HepG2 (cell line): ENCODE data around the gene EMC8. TPM values are rescaled to one million over a fixed set of nuclear protein-coding genes. Genes with fewer than 3 reads are reported as not detected.
"Not testable (repeated sequence)": the region's sequence is repeated elsewhere in the genome, so short reads cannot be mapped to it uniquely, and the experiment has no call there.

Source experiments
- ATAC-seq: fragments of 200-7000 bp; cut with Tn5 transposase; 3 replicates; pipeline ENCODE4 v1.9.1; 2020; ENCODE audit warnings: mild to moderate bottlenecking, moderate library complexity
- BruUV-seq: library from RNA; stranded (reverse); fragments of 400-500 nt; replicated peaks from 2 replicates; lab custom pipeline; 2021; lab: Mats Ljungman, UMichigan
- CTCF ChIA-PET: fragments of 300-600 bp; formaldehyde crosslinking; extraction: SDS; loops from one replicate; lab custom pipeline; 2021; ENCODE audit warnings: low total read pairs, inconsistent platforms, low intra/inter-chr PET ratio; lab: Yijun Ruan, JAX
- POLR2A ChIA-PET: fragments of 350-600 bp; sonication (Branson Sonifier 250); formaldehyde crosslinking; loops from one replicate; lab custom pipeline; 2020; ENCODE audit warnings: antibody characterized with exemption, inconsistent platforms; lab: Yijun Ruan, JAX
- DNase-seq: peaks from one replicate; pipeline ENCODE4 v3.0.0-alpha.2; 2015; ENCODE audit warnings: low spot score
- FAIRE-seq: peaks from 3 replicates; lab custom pipeline; 2011; peaks lifted over from hg19 to GRCh38; lab: Jason Lieb, UNC
- H2AFZ ChIP-seq: one replicate; pipeline ENCODE4 v1.6.1; 2011; ENCODE audit warnings: low read length, inconsistent platforms
- H3K27ac ChIP-seq: fragments of 300-600 bp; 3 replicates; pipeline ENCODE4 v1.8.0; 2011; ENCODE audit warnings: mixed run types, mild to moderate bottlenecking, mixed read lengths, low read length, inconsistent platforms; ENCODE audit not compliant: insufficient read depth; ENCODE audit errors: extremely low read length
- H3K27me3 ChIP-seq, 2 experiments: fragments of 200-600 bp in 1 of 2; 2 replicates in 1 of 2; 3 replicates in 1 of 2; pipeline versions ENCODE4 v1.6.0 to v1.8.0; 2011; ENCODE audit warnings: low read length in 2 of 2, mild to moderate bottlenecking in 2 of 2, moderate library complexity in 2 of 2, inconsistent platforms in 1 of 2; ENCODE audit not compliant: insufficient read depth in 2 of 2, control insufficient read depth in 1 of 2
- H3K36me3 ChIP-seq, 2 experiments: fragments of 200-600 bp in 1 of 2; replicated peaks in 1 of 2; 2 replicates in 1 of 2; 3 replicates in 1 of 2; pipeline versions ENCODE4 v1.5.1 to v1.8.0; 2011; ENCODE audit warnings: low read length in 2 of 2, inconsistent platforms in 1 of 2; ENCODE audit not compliant: insufficient read depth in 2 of 2, control insufficient read depth in 1 of 2
- H3K4me1 ChIP-seq: 2 replicates; pipeline ENCODE4 v1.5.1; 2012; ENCODE audit warnings: low read length, inconsistent platforms; ENCODE audit not compliant: insufficient read depth
- H3K4me2 ChIP-seq: 2 replicates; pipeline ENCODE4 v1.6.0; 2011; ENCODE audit warnings: low read depth, low read length, inconsistent platforms
- H3K4me3 ChIP-seq, 3 experiments: fragments of 200-600 bp in 1 of 3; sonication (generic), shearing (Covaris generic) in 1 of 3; replicated peaks in 1 of 3; 2 replicates each; pipeline ENCODE4 v1.5.1; 2011 to 2016; ENCODE audit warnings: low read length in 3 of 3, inconsistent platforms in 2 of 3, low read depth in 2 of 3, mild to moderate bottlenecking in 2 of 3, control low read depth in 1 of 3, mixed read lengths in 1 of 3; ENCODE audit not compliant: insufficient read depth in 1 of 3
- H3K79me2 ChIP-seq: one replicate; pipeline ENCODE4 v1.6.1; 2011; ENCODE audit warnings: low read length, inconsistent platforms; ENCODE audit not compliant: insufficient read depth
- H3K9ac ChIP-seq: 2 replicates; pipeline ENCODE4 v1.6.0; 2011; ENCODE audit warnings: mild to moderate bottlenecking, low read depth, low read length, inconsistent platforms; ENCODE audit not compliant: insufficient read depth
- H3K9me3 ChIP-seq: 2 replicates; pipeline ENCODE4 v1.5.1; 2012; ENCODE audit warnings: mild to moderate bottlenecking, low read length
- H4K20me1 ChIP-seq: 2 replicates; pipeline ENCODE4 v1.6.0; 2011; ENCODE audit warnings: inconsistent platforms, mild to moderate bottlenecking, low read length, moderate library complexity; ENCODE audit not compliant: insufficient read depth
- WGBS: methylation state at CpG from one replicate; pipeline ENCODE4 v1.1.6; 2017; ENCODE audit warnings: low lambda C conversion rate; 5-methylcytosine and 5-hydroxymethylcytosine counted together
- in situ Hi-C: cut with HindIII; loops from 2 replicates; pipeline ENCODE4 v1.10.0; 2017; ENCODE audit warnings: low pct_unique_long_range_greater_than_20kb; ENCODE audit not compliant: extremely low pct_ligation_motif_present
- intact Hi-C: fragments of 100-400 bp; cut with micrococcal nuclease; formaldehyde crosslinking; loops from one replicate; pipeline ENCODE4 v1.10.0; 2022; ENCODE audit not compliant: unreplicated experiment
- polyA plus RNA-seq, 8 experiments: library from polyadenylated mRNA; depleted of rRNA in 3 of 8; stranded (reverse) in 7 of 8; unstranded in 1 of 8; fragments of >200 nt; fragmentation: Illumina TruSeq in 4 of 8; extraction: Trizol in 4 of 8; gene quantifications; 2 replicates each; pipeline versions ENCODE4 v1.2.1 to v1.2.3, GENCODE V29; 2011 to 2016; ENCODE audit warnings: low read depth in 4 of 8, missing spikeins in 1 of 8, mixed read lengths in 1 of 8; ENCODE audit not compliant: insufficient read depth in 1 of 8
- total RNA-seq, 5 experiments: library from RNA; depleted of rRNA; stranded (reverse); fragments of >200 nt; fragmentation: Illumina TruSeq; extraction: Trizol; gene quantifications; 2 replicates each; pipeline ENCODE4 v1.2.3, GENCODE V29; 2016; ENCODE audit warnings: low read depth in 1 of 5
- TF ChIP-seq, protein P1 (sequence below): sonication (generic); formaldehyde crosslinking; IDR thresholded peaks from 2 replicates; pipeline ENCODE4 v1.5.0; 2020; ENCODE audit warnings: missing genetic modification reagents
- TF ChIP-seq, protein P2 (sequence below), 2 experiments: sonication (generic) in 1 of 2; formaldehyde crosslinking in 1 of 2; IDR thresholded peaks; 2 replicates each; pipeline versions ENCODE4 v1.5.1 to v1.6.1; 2011 to 2020; ENCODE audit warnings: borderline replicate concordance in 1 of 2, low read depth in 1 of 2, low read length in 1 of 2, mild to moderate bottlenecking in 1 of 2, missing genetic modification reagents in 1 of 2, moderate library complexity in 1 of 2

The EMC8 gene
- total and polyA plus RNA-seq, 2 of the 13 experiments (the other 11 are each of a cell fraction or from before 2014, with no cell fraction given) = 55.0 to 76.0 TPM

DNA sequence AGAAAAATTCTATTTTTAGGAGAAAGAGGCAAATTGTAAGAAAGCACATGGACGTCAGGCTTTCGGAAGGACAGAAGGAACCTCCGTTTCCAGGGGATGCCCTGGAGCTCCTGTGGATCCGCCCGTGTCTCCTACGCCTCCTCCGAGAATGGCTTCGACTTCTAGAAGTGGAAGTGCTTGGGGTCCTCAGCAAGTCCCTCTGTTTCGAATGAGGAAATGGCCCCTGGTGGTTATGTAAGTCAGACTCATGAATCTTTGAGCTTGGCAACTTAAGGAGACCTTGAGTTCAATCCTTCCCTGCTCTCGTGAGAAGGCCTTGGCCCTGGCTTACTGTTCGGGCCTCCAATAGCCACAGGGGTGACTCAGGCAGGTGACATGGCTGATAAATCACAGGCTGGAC, 39.0 kb upstream of the EMC8 start (continued):
- TF ChIP-seq, protein P1, sequence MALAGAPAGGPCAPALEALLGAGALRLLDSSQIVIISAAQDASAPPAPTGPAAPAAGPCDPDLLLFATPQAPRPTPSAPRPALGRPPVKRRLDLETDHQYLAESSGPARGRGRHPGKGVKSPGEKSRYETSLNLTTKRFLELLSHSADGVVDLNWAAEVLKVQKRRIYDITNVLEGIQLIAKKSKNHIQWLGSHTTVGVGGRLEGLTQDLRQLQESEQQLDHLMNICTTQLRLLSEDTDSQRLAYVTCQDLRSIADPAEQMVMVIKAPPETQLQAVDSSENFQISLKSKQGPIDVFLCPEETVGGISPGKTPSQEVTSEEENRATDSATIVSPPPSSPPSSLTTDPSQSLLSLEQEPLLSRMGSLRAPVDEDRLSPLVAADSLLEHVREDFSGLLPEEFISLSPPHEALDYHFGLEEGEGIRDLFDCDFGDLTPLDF = no peak
- TF ChIP-seq, protein P2, sequence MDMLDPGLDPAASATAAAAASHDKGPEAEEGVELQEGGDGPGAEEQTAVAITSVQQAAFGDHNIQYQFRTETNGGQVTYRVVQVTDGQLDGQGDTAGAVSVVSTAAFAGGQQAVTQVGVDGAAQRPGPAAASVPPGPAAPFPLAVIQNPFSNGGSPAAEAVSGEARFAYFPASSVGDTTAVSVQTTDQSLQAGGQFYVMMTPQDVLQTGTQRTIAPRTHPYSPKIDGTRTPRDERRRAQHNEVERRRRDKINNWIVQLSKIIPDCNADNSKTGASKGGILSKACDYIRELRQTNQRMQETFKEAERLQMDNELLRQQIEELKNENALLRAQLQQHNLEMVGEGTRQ (IDR thresholded peaks at IDR 0.05; ENCODE audit: low read depth, low read length) = no peak
- TF ChIP-seq, protein P2 (CRISPR knock-in tag; IDR thresholded peaks at IDR 0.05; ENCODE audit: borderline replicate concordance) = no peak

DNA sequence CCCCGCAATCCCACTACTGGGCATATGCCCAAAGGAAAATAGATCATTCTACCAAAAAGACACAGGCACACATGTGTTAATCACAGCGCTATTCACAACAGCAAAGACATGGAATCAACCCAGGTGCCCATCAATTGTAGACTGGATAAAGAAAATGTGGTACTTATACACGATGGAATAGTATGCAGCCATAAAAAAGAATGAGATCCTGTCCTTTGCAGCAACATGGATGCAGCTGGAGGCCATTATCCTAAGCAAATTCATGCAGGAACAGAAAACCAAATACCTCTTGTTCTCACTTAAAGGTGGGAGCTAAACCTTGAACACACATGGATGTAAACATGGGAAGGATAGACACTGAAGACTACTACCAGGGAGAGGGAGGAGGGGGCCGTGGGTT, 38.3 kb upstream of the EMC8 start:
- peaks cover 14 to 54% of the 10 kb centered on the region in 2 experiments; a peak in 4 of 5 replicates for H3K27me3 ChIP-seq
- POLR2A ChIA-PET, H3K4me3 ChIP-seq, DNase-seq, H3K9ac ChIP-seq, H3K4me2 ChIP-seq, H3K36me3 ChIP-seq, H3K27ac ChIP-seq, CTCF ChIA-PET, in situ Hi-C loops, intact Hi-C loops, FAIRE-seq, H3K79me2 ChIP-seq, H3K4me1 ChIP-seq, ATAC-seq, H4K20me1 ChIP-seq, H2AFZ ChIP-seq, BruUV-seq, H3K9me3 ChIP-seq: not testable (repeated sequence)
- WGBS = 30% methylated on average over 4 of the region's 4 CpGs
